H1 (cell line): ENCODE measurements around the gene MEF2B.

Source experiments
- BRCA1 ChIP-seq: IDR thresholded peaks from 2 replicates; pipeline ENCODE4 v1.6.1; 2012; ENCODE audit warnings: low read depth, low read length, improper control_type of control experiment
- EP300 ChIP-seq, 2 experiments: IDR thresholded peaks; 1 replicate in 1 of 2; 2 replicates in 1 of 2; pipeline ENCODE4 v1.6.1; 2011 to 2012; ENCODE audit warnings: low read depth in 2 of 2, low read length in 2 of 2, mild to moderate bottlenecking in 2 of 2, borderline replicate concordance in 1 of 2, inconsistent platforms in 1 of 2, moderate library complexity in 1 of 2
- EZH2 ChIP-seq: fragments of 200-600 bp; sonication (generic); IDR thresholded peaks from 2 replicates; pipeline ENCODE4 v1.7.1; 2012; ENCODE audit warnings: low read depth, mild to moderate bottlenecking, moderate library complexity, low read length, inconsistent platforms; ENCODE audit not compliant: severe bottlenecking
- GTF2F1 ChIP-seq: IDR thresholded peaks from 2 replicates; pipeline ENCODE4 v1.6.1; 2012; ENCODE audit warnings: low read depth, low read length, improper control_type of control experiment, borderline replicate concordance
- SUZ12 ChIP-seq: fragments of 200-600 bp; sonication (generic); IDR thresholded peaks from 2 replicates; pipeline ENCODE4 v1.6.1; 2012; ENCODE audit warnings: mild to moderate bottlenecking, inconsistent platforms, low read length, moderate library complexity, mixed read lengths
- TBP ChIP-seq: IDR thresholded peaks from 2 replicates; pipeline ENCODE4 v1.6.1; 2011; ENCODE audit warnings: low read depth, low read length, improper control_type of control experiment
- TF ChIP-seq, protein P1 (sequence below), 3 experiments: IDR thresholded peaks; 1 replicate in 2 of 3; 2 replicates in 1 of 3; pipeline versions ENCODE4 v1.5.1 to v1.6.1; 2011; ENCODE audit warnings: low read length in 3 of 3, mild to moderate bottlenecking in 3 of 3, inconsistent platforms in 2 of 3, low read depth in 1 of 3, moderate library complexity in 1 of 3; ENCODE audit not compliant: insufficient read depth in 1 of 3; ENCODE audit errors: control extremely low read depth in 1 of 3

DNA sequence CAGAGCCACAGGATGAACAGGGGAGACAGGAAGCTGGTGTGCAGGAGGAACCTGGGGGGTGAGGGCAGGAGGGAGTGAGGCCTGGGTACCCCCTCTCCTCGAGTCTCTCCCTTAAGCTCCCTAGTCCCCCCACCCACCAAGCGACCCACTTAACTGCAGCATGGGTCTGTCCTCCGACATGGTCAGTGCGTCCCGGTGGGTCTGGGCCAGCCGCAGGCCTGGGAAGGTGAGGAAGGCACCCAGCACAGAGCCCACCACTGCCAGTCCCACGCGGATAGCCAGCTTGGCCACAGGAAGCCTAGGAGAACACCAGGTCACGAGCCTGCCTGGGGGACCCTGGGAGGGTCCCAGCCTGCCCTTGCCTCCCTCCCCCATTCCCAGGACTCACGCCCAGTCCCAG is 48.7 kb downstream of the MEF2B start:
- TF ChIP-seq, protein P1, sequence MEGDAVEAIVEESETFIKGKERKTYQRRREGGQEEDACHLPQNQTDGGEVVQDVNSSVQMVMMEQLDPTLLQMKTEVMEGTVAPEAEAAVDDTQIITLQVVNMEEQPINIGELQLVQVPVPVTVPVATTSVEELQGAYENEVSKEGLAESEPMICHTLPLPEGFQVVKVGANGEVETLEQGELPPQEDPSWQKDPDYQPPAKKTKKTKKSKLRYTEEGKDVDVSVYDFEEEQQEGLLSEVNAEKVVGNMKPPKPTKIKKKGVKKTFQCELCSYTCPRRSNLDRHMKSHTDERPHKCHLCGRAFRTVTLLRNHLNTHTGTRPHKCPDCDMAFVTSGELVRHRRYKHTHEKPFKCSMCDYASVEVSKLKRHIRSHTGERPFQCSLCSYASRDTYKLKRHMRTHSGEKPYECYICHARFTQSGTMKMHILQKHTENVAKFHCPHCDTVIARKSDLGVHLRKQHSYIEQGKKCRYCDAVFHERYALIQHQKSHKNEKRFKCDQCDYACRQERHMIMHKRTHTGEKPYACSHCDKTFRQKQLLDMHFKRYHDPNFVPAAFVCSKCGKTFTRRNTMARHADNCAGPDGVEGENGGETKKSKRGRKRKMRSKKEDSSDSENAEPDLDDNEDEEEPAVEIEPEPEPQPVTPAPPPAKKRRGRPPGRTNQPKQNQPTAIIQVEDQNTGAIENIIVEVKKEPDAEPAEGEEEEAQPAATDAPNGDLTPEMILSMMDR (IDR thresholded peaks at IDR 0.05; ENCODE audit: control extremely low read depth in 1 of 3, insufficient read depth in 1 of 3, low read depth in 1 of 3, low read length in 3 of 3): no peak
- TF ChIP-seq SUZ12: no peak
- TF ChIP-seq BRCA1: no peak
- no peak for TF ChIP-seq TBP
- no peak for TF ChIP-seq GTF2F1
- no peak for TF ChIP-seq EZH2
- TF ChIP-seq EP300 (IDR thresholded peaks at IDR 0.05; ENCODE audit: borderline replicate concordance in 1 of 2, low read depth in 2 of 2, low read length in 2 of 2): no peak
